KMS-11 (cell line): Measurements from ENCODE around the gene ABHD8.
A peak's percentile ranks its signal among the peaks of the same experiment; 100 is the strongest.

Experiments used
- H2AFZ ChIP-seq: fragments of 200-600 bp; sonication (generic); 2 replicates; pipeline ENCODE4 v1.6.1; 2016; ENCODE audit warnings: antibody characterized with exemption, mixed run types, low read depth
- H3K27ac ChIP-seq: fragments of 200-600 bp; sonication (generic); 2 replicates; pipeline ENCODE4 v1.6.1; 2016; ENCODE audit warnings: mild to moderate bottlenecking, mixed run types
- H3K27me3 ChIP-seq: fragments of 200-600 bp; sonication (generic); 2 replicates; pipeline ENCODE4 v1.6.1; 2017; ENCODE audit warnings: mild to moderate bottlenecking, low read depth, mixed run types, moderate library complexity; ENCODE audit not compliant: insufficient read depth
- H3K36me3 ChIP-seq: fragments of 200-600 bp; sonication (generic); 2 replicates; pipeline ENCODE4 v1.6.1; 2017; ENCODE audit warnings: mild to moderate bottlenecking, mixed run types; ENCODE audit not compliant: insufficient read depth
- H3K4me1 ChIP-seq: fragments of 200-600 bp; sonication (generic); 2 replicates; pipeline ENCODE4 v1.6.1; 2016; ENCODE audit warnings: mild to moderate bottlenecking, low read depth, mixed run types; ENCODE audit not compliant: poor library complexity, severe bottlenecking
- H3K4me2 ChIP-seq: fragments of 200-600 bp; sonication (generic); 2 replicates; pipeline ENCODE4 v1.7.0; 2016; ENCODE audit warnings: mild to moderate bottlenecking, mixed run types
- H3K4me3 ChIP-seq: fragments of 200-600 bp; sonication (generic); IDR thresholded peaks from 2 replicates; pipeline ENCODE4 v1.6.1; 2017; ENCODE audit warnings: low read depth, low read length, mixed read lengths; ENCODE audit not compliant: insufficient read depth
- H3K79me2 ChIP-seq: fragments of 200-600 bp; sonication (generic); 2 replicates; pipeline ENCODE4 v1.6.1; 2016; ENCODE audit warnings: low read depth, mixed run types; ENCODE audit not compliant: insufficient read depth
- H3K9ac ChIP-seq: fragments of 200-600 bp; sonication (generic); 2 replicates; pipeline ENCODE4 v1.6.1; 2016; ENCODE audit warnings: mild to moderate bottlenecking, mixed run types
- H4K20me1 ChIP-seq: fragments of 200-600 bp; sonication (generic); 2 replicates; pipeline ENCODE4 v1.6.1; 2016; ENCODE audit warnings: mild to moderate bottlenecking, mixed run types; ENCODE audit not compliant: insufficient read depth
- TF ChIP-seq, protein P1 (sequence below): fragments of 200-600 bp; sonication (generic); conservative IDR thresholded peaks from 2 replicates; pipeline ENCODE4 v1.6.1; 2017; ENCODE audit warnings: low read depth, mild to moderate bottlenecking, antibody characterized with exemption, low read length, moderate library complexity, mixed read lengths

Gene ABHD8

DNA sequence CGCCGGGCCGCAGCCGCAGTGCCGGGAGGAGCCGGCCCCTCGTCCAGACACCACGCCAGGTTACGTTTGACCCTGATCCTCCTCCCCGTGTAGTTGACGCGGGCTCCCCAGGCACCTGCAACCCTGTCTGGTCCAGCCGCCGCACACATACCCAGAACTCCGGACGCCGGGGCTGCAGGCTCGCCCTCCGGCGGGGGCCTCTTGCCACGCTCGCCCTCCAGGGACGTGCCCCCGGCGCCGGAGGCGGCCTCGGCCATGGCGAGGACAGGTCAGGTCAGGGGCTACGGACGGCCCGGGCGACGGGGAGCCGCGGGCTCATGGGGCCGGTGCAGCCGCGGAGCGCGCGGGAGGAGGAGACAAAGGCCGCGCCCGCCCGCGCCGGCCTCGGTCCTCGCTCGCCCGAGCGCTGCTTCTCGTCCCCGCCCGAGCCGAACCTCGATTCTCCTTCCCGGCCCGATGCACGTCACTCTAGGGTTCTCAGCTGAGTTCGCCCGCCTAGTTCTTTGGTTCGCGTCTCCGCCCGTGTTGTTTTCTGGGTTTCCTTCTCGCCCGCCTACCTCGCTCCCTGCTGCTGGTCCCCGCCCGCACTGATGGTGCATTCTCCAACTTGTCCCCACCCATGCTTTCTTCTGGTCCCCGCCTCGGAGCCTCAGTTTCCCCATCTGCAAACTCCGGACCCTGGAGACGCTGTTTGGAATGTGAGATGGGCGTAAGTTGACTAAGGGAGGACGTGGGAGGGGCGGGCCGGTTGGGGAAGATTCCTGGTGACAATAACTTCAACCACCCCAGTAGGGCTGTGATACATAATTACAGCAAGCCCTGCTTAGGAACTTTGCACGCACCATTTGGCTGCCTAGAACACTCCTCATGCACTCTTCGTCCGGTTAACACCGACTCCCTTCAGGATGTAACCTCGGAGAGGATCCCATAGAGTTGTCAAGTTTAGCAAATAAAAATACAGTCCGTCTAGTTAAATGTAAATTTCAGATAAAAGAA lies 31.5 kb upstream of the ABHD8 start, which contains the start of gene ANO8:
ANO8 (minus strand) TSS at position 442 of the 996 bp plus-strand sequence; CDS start at position 257, 185 bp downstream.
- Histone ChIP-seq H3K27me3 (no peaks in the 10 kb centered on the region), H3K27ac (peak within 1 kb of the TSS; percentile 60), H3K79me2 (no peaks in the 10 kb centered on the region), H3K4me3 (no peak within 1 kb of the TSS), H3K36me3 (no peaks in the 10 kb centered on the region), H2AFZ (peak within 1 kb of the TSS; percentile 88), H3K4me1 (peaks cover 19% of the 10 kb centered on the region), H4K20me1 (no peaks in the 10 kb centered on the region), H3K9ac (peak within 1 kb of the TSS; percentile 66), H3K4me2 (peak within 1 kb of the TSS; percentile 83)
- TF ChIP-seq, protein P1, sequence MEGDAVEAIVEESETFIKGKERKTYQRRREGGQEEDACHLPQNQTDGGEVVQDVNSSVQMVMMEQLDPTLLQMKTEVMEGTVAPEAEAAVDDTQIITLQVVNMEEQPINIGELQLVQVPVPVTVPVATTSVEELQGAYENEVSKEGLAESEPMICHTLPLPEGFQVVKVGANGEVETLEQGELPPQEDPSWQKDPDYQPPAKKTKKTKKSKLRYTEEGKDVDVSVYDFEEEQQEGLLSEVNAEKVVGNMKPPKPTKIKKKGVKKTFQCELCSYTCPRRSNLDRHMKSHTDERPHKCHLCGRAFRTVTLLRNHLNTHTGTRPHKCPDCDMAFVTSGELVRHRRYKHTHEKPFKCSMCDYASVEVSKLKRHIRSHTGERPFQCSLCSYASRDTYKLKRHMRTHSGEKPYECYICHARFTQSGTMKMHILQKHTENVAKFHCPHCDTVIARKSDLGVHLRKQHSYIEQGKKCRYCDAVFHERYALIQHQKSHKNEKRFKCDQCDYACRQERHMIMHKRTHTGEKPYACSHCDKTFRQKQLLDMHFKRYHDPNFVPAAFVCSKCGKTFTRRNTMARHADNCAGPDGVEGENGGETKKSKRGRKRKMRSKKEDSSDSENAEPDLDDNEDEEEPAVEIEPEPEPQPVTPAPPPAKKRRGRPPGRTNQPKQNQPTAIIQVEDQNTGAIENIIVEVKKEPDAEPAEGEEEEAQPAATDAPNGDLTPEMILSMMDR, result no peak

- Histone ChIP-seq H4K20me1 (no peaks in the 10 kb centered on the region), H3K36me3 (no peaks in the 10 kb centered on the region), H2AFZ (peak overlapping the region; percentile 88), H3K9ac (peak overlapping the region; percentile 66), H3K79me2 (no peaks in the 10 kb centered on the region), H3K4me1 (peaks cover 19% of the 10 kb centered on the region), H3K4me3 (no peak overlapping the region), H3K27ac (peak overlapping the region; percentile 60), H3K27me3 (no peaks in the 10 kb centered on the region), H3K4me2 (peak overlapping the region; percentile 78)
- TF ChIP-seq, protein P1, result no peak
Observed at GRCh38 chr19:17333611-17334413, 30.6 kb upstream of the ABHD8 start.

DNA sequence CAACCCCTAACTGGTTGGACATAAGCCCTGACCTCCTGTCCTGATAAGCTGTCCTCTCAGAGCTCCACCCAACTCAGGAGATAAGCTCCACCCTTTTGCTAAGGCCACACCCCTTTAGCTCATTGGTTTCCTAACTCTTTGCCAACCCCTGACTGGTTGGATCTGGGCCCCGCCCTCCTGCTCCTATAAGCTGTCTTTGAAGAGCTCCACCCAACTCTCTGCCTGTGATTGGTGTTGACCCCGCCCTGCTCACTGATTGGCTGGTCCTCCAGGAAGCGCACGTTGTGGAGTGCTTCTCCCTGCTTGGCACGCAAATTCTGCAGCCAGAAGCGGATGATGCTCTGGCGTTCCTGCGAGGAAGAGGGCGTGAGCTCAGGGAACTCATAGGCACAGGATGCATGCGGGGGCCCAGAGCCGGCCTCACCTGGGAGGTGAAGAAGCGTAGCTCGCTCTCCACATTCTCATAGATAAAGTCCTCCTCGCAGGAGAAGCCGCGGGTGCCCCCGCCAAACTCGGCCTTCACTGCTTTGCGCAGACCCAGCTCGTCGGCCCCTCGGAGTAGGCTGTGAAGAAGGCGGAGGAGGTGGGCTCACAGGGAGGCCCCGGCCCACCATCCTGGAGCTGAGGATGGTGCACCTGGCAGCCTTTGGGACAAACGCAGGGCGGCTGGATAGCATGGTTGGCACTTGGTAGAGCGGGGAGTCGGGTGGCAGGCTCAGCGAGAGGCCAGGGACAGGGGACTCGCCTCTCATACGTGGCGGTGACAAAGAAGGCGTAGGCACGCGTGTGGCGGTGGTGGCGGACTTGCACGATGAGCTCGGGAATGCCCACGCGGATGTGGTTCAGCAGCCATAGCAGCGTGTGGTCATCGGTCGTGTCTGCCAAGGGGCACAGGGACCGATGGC lies 29.7 kb upstream of the ABHD8 start:
- peaks cover 19% of the 10 kb centered on the region for H3K4me1 ChIP-seq
- H4K20me1 ChIP-seq, result no peaks in the 10 kb centered on the region
- no peak overlapping the region for H3K9ac ChIP-seq
- no peak overlapping the region for H2AFZ ChIP-seq
- H3K27me3 ChIP-seq, result no peaks in the 10 kb centered on the region
- no peaks in the 10 kb centered on the region for H3K79me2 ChIP-seq
- no peak overlapping the region for H3K4me3 ChIP-seq
- no peak overlapping the region for H3K27ac ChIP-seq
- TF ChIP-seq, protein P1, result no peak
- H3K36me3 ChIP-seq, result no peaks in the 10 kb centered on the region
- no peak overlapping the region for H3K4me2 ChIP-seq

GRCh38 chr19:17332360-17332676 lies 29.1 kb upstream of the ABHD8 start:
- Histone ChIP-seq H3K27me3 (no peaks in the 10 kb centered on the region), H3K27ac (no peak overlapping the region), H3K4me1 (peaks cover 19% of the 10 kb centered on the region)

More at GRCh38 chr19:17332360-17332676, 29.1 kb upstream of the ABHD8 start:
- TF ChIP-seq, protein P1, result no peak
- Histone ChIP-seq H4K20me1 (no peaks in the 10 kb centered on the region), H2AFZ (no peak overlapping the region), H3K79me2 (no peaks in the 10 kb centered on the region), H3K36me3 (no peaks in the 10 kb centered on the region), H3K4me2 (no peak overlapping the region), H3K4me3 (no peak overlapping the region), H3K9ac (no peak overlapping the region)
